Fibroblast of pulmonary artery (primary cell): ENCODE measurements around the gene SLC9A8.
"Not testable (repeated sequence)": the region's sequence is repeated elsewhere in the genome, so short reads cannot be mapped to it uniquely, and the experiment has no call there.

Experiments
- DNase-seq: peaks from one replicate; pipeline ENCODE4 v3.0.0-alpha.2; 2010; ENCODE audit warnings: low read depth
- H3K4me3 ChIP-seq: replicated peaks from 2 replicates; pipeline ENCODE4 v1.5.1; 2011; ENCODE audit warnings: low read depth, mild to moderate bottlenecking, control low read depth, low read length, moderate library complexity
- TF ChIP-seq, protein P1 (sequence below): IDR thresholded peaks from 2 replicates; pipeline ENCODE4 v1.5.1; 2011; ENCODE audit warnings: mild to moderate bottlenecking, control low read depth, low read length, inconsistent platforms; ENCODE audit errors: missing control alignments

Gene SLC9A8

DNA sequence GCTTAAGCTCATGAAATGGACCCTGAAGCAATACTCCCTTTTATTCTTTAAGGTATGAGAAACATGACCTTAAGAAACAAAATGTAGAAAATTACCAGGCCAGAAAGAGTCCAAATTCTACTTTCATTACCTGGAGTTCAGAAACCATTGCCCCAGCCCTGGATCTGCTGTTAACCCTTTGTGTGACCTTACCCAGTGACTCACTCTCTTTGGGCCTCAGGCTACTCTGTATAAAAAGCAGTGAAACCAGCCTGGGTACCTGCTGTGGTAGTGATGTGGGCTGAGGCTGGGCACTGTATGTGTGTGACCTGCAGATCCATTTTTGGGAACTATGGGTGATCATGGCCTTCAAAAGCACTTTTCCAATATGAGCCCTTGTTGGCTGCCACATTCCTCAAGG lies 47.2 kb downstream of the SLC9A8 start:
- no peak for DNase-seq
- H3K4me3 ChIP-seq, result no peak overlapping the region
- TF ChIP-seq, protein P1, sequence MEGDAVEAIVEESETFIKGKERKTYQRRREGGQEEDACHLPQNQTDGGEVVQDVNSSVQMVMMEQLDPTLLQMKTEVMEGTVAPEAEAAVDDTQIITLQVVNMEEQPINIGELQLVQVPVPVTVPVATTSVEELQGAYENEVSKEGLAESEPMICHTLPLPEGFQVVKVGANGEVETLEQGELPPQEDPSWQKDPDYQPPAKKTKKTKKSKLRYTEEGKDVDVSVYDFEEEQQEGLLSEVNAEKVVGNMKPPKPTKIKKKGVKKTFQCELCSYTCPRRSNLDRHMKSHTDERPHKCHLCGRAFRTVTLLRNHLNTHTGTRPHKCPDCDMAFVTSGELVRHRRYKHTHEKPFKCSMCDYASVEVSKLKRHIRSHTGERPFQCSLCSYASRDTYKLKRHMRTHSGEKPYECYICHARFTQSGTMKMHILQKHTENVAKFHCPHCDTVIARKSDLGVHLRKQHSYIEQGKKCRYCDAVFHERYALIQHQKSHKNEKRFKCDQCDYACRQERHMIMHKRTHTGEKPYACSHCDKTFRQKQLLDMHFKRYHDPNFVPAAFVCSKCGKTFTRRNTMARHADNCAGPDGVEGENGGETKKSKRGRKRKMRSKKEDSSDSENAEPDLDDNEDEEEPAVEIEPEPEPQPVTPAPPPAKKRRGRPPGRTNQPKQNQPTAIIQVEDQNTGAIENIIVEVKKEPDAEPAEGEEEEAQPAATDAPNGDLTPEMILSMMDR, result no peak

GRCh38 chr20:49861232-49861631 lies 48.6 kb downstream of the SLC9A8 start:
- not testable (repeated sequence) for H3K4me3 ChIP-seq, DNase-seq

GRCh38 chr20:49862607-49863200 lies 50.1 kb downstream of the SLC9A8 start:
- no peak for DNase-seq
- H3K4me3 ChIP-seq, result no peak overlapping the region
- TF ChIP-seq, protein P1, result no peak

DNA sequence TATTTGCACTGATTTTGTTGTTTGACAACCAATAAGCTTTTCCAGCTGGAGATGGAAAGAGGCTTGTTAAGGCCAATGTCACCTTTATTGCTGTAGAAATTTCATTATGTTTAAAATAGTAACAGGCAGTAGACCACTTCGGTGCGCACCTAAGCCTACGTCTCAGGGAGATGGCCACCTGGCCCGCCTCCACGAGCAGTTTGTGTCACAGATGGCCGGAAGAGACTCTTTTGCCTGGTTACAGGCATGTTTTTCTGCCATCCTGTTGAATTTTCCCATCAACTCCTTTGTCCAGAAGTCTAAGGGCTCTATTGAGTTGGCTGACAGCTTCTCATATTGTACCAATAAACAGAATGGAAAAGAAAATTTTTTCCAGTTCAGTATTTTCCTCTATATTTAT lies 51.0 kb downstream of the SLC9A8 start:
- no peak for DNase-seq
- TF ChIP-seq, protein P1, result no peak
- no peak overlapping the region for H3K4me3 ChIP-seq

DNA sequence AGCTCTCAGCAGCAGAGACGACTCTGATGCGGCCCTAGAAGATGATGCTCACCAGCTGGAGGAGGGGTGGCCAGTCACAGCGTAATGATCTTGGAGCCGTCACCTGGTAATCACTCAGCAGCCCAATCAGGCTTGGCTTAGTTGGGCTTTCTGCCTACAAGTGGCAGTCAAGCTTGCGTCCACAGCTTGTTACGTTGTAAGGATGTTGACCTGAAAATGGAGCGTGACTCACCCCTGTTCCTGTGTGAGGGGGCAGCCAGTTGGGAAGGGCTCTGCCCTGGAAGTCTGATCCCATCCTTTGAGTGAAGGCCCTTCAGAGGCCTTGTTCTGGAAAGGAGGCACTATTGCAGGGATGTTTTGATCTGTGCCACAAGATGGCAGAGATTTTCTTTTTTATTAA lies 52.9 kb downstream of the SLC9A8 start:
- no peak overlapping the region for H3K4me3 ChIP-seq
- DNase-seq, result no peak
- TF ChIP-seq, protein P1, result no peak

- no peak for DNase-seq
- TF ChIP-seq, protein P1, result no peak
- H3K4me3 ChIP-seq, result no peak overlapping the region
Observed at GRCh38 chr20:49866051-49866450, 53.4 kb downstream of the SLC9A8 start.

DNA sequence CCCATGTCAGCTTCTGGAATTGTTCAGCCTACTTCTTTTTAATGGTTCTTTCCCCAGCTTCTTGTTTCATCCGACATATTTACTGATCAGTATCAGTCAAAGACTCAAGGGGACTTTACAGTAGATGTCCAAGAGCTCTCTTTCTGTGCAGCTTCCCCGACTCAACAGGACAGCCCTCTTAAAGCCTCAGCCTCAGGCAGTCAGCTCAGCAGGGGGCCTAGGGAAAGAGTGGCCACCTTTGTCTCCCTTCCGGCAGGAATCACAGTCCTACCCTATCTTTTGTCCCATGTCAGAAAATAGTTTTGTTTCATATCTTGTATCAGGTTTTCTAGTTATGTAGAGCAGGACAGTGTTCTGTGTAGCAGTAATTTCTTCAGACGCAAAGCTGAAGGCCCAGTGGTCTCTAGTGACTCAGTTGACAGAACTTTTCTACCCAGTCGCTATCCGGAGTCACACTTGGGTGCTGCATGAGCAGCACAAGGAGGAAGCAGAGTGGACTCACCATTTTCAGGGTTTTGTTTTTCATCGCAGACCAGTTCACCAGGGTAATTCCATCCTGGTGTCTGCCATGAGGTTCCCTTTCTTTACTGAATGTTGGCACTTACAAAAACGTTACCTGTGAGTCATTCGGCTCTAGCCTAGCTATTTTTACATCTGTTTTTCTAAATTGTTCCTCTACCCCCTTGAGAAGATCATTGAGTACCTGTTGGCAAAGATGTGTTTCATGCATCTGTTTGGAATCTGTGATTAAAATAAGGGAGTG lies 55.0 kb downstream of the SLC9A8 start:
- TF ChIP-seq, protein P1, result no peak
- DNase-seq, result no peak
- no peak overlapping the region for H3K4me3 ChIP-seq
